Trophoblast cell (in vitro differentiated cells and primary cell): Measurements from ENCODE around the gene TPH1. TPM values are rescaled to one million over a fixed set of nuclear protein-coding genes. Genes with fewer than 3 reads are reported as not detected.

Source experiments
- DNase-seq, 2 donors: peaks; one replicate each; pipeline ENCODE4 v3.0.0-alpha.2; 2016
- H2AFZ ChIP-seq: 2 replicates; pipeline ENCODE4 v1.6.1; 2013; ENCODE audit warnings: low read length, moderate library complexity, mild to moderate bottlenecking; ENCODE audit not compliant: insufficient read depth, poor library complexity
- H2AK5ac ChIP-seq: 2 replicates; pipeline ENCODE4 v1.6.1; 2013; ENCODE audit warnings: mild to moderate bottlenecking, low read length
- H2BK120ac ChIP-seq: 2 replicates; pipeline ENCODE4 v1.6.1; 2013; ENCODE audit warnings: low read length, mild to moderate bottlenecking, moderate library complexity; ENCODE audit not compliant: insufficient read depth, poor library complexity
- H2BK12ac ChIP-seq: 2 replicates; pipeline ENCODE4 v1.6.1; 2013; ENCODE audit warnings: mild to moderate bottlenecking, low read length, moderate library complexity
- H2BK5ac ChIP-seq: 2 replicates; pipeline ENCODE4 v1.6.1; 2013; ENCODE audit warnings: low read length, low read depth, moderate library complexity, mild to moderate bottlenecking; ENCODE audit not compliant: poor library complexity
- H3K14ac ChIP-seq: 2 replicates; pipeline ENCODE4 v1.6.1; 2013; ENCODE audit warnings: mild to moderate bottlenecking, low read length
- H3K18ac ChIP-seq: 2 replicates; pipeline ENCODE4 v1.6.1; 2013; ENCODE audit warnings: mild to moderate bottlenecking, low read length
- H3K23ac ChIP-seq: 2 replicates; pipeline ENCODE4 v1.6.1; 2013; ENCODE audit warnings: low read length
- H3K27ac ChIP-seq: 2 replicates; pipeline ENCODE4 v1.5.1; 2013; ENCODE audit warnings: low read depth, mild to moderate bottlenecking, inconsistent platforms, low read length, moderate library complexity
- H3K27me3 ChIP-seq: 2 replicates; pipeline ENCODE4 v1.6.1; 2013; ENCODE audit warnings: inconsistent platforms, mild to moderate bottlenecking, low read length, moderate library complexity; ENCODE audit not compliant: insufficient read depth
- H3K36me3 ChIP-seq, 2 experiments: 1 replicate in 1 of 2; 2 replicates in 1 of 2; pipeline ENCODE4 v1.6.1; 2013; ENCODE audit warnings: low read length in 2 of 2, mild to moderate bottlenecking in 2 of 2, moderate library complexity in 1 of 2; ENCODE audit not compliant: insufficient read depth in 2 of 2, control insufficient read depth in 1 of 2
- H3K4ac ChIP-seq: 2 replicates; pipeline ENCODE4 v1.6.1; 2013; ENCODE audit warnings: low read depth, mild to moderate bottlenecking, low read length, moderate library complexity
- H3K4me1 ChIP-seq, 2 experiments: 1 replicate in 1 of 2; 2 replicates in 1 of 2; pipeline ENCODE4 v1.6.1; 2013; ENCODE audit warnings: low read length in 2 of 2, mild to moderate bottlenecking in 2 of 2, moderate library complexity in 1 of 2; ENCODE audit not compliant: insufficient read depth in 2 of 2, control insufficient read depth in 1 of 2
- H3K4me2 ChIP-seq: 2 replicates; pipeline ENCODE4 v1.6.1; 2013; ENCODE audit warnings: inconsistent platforms, mild to moderate bottlenecking, low read length, moderate library complexity
- H3K4me3 ChIP-seq: 2 replicates; pipeline ENCODE4 v1.5.1; 2013; ENCODE audit warnings: mild to moderate bottlenecking, low read depth, low read length, inconsistent platforms
- H3K79me1 ChIP-seq: one replicate; pipeline ENCODE4 v1.6.1; 2013; ENCODE audit warnings: low read length
- H3K79me2 ChIP-seq: 2 replicates; pipeline ENCODE4 v1.6.1; 2013; ENCODE audit warnings: low read length, mild to moderate bottlenecking; ENCODE audit not compliant: control insufficient read depth, insufficient read depth, poor library complexity
- H3K9ac ChIP-seq: 2 replicates; pipeline ENCODE4 v1.6.1; 2013; ENCODE audit warnings: mild to moderate bottlenecking, low read length
- H3K9me3 ChIP-seq: 2 replicates; pipeline ENCODE4 v1.6.1; 2013; ENCODE audit warnings: low read depth, mild to moderate bottlenecking, control low read depth, inconsistent platforms, low read length; ENCODE audit not compliant: insufficient read depth
- H4K12ac ChIP-seq: 2 replicates; pipeline ENCODE4 v1.6.1; 2013; ENCODE audit warnings: low read depth, mild to moderate bottlenecking, low read length, moderate library complexity
- H4K8ac ChIP-seq: 2 replicates; pipeline ENCODE4 v1.6.1; 2013; ENCODE audit warnings: low read depth, mild to moderate bottlenecking, low read length, moderate library complexity
- H4K91ac ChIP-seq: one replicate; pipeline ENCODE4 v1.6.1; 2013; ENCODE audit warnings: low read depth, mild to moderate bottlenecking, low read length, moderate library complexity
- WGBS: extraction: QIAGEN DNeasy Blood & Tissue Kit; methylation state at CpG from one replicate; pipeline ENCODE4 v1.1.7; 2013; ENCODE audit warnings: missing lambda C conversion rate; ENCODE audit not compliant: insufficient read length, insufficient coverage; ENCODE audit errors: extremely low coverage; 5-methylcytosine and 5-hydroxymethylcytosine counted together
- polyA plus RNA-seq: library from polyadenylated mRNA; stranded (reverse); fragments of 200-250 nt; gene quantifications from 2 replicates; pipeline ENCODE4 v1.2.3, GENCODE V29; 2013

The TPH1 gene
- polyA plus RNA-seq, result 0.06 and 0.07 TPM in 2 replicates

GRCh38 chr11:18046116-18046777, at the start of gene TPH1:
TSS of gene TPH1 (minus strand) at chr11:18046269. CDS start at chr11:18040762, 5,507 bp downstream.
- Histone ChIP-seq H3K4me2 (peak within 1 kb of the TSS; percentile 44), H3K18ac (no peak within 1 kb of the TSS), H3K4me3 (no peak within 1 kb of the TSS), H3K9me3 (no peaks in the 10 kb centered on the region), H2BK5ac (no peak within 1 kb of the TSS), H2BK12ac (no peak within 1 kb of the TSS), H3K79me1 (no peaks in the 10 kb centered on the region), H4K12ac (no peak within 1 kb of the TSS), H3K27me3 (peaks cover 15% of the 10 kb centered on the region), H2BK120ac (no peak within 1 kb of the TSS), H3K27ac (no peak within 1 kb of the TSS), H3K4ac (no peak within 1 kb of the TSS), H2AK5ac (no peak within 1 kb of the TSS), H3K4me1 (no peaks in the 10 kb centered on the region), H4K8ac (no peak within 1 kb of the TSS), H3K23ac (no peak within 1 kb of the TSS), H3K9ac (no peak within 1 kb of the TSS), H2AFZ (no peak within 1 kb of the TSS), H4K91ac (no peak within 1 kb of the TSS), H3K14ac (no peak within 1 kb of the TSS), H3K36me3 (no peaks in the 10 kb centered on the region), H3K79me2 (no peaks in the 10 kb centered on the region)
- DNase-seq, result peak in 1 of 2 donors; percentile 19
- WGBS, result no CpG with 5 or more reads among the region's 36 CpGs

GRCh38 chr11:18093959-18094358, 47.9 kb upstream of the TPH1 start:
- Histone ChIP-seq H3K4me1 (no peaks in the 10 kb centered on the region), H3K9ac (no peak overlapping the region), H2AFZ (no peak overlapping the region), H3K4me2 (no peak overlapping the region), H3K27ac (no peak overlapping the region), H3K27me3 (no peaks in the 10 kb centered on the region), H4K12ac (no peak overlapping the region), H3K79me2 (no peaks in the 10 kb centered on the region), H2BK12ac (no peak overlapping the region), H3K4ac (no peak overlapping the region), H3K4me3 (no peak overlapping the region), H4K91ac (no peak overlapping the region), H2AK5ac (no peak overlapping the region), H4K8ac (no peak overlapping the region), H2BK5ac (no peak overlapping the region), H3K9me3 (no peaks in the 10 kb centered on the region), H3K18ac (no peak overlapping the region), H3K79me1 (no peaks in the 10 kb centered on the region), H2BK120ac (no peak overlapping the region), H3K23ac (no peak overlapping the region), H3K14ac (no peak overlapping the region), H3K36me3 (peaks cover 7 to 29% of the 10 kb centered on the region in 2 experiments)
- no peak for DNase-seq

DNA sequence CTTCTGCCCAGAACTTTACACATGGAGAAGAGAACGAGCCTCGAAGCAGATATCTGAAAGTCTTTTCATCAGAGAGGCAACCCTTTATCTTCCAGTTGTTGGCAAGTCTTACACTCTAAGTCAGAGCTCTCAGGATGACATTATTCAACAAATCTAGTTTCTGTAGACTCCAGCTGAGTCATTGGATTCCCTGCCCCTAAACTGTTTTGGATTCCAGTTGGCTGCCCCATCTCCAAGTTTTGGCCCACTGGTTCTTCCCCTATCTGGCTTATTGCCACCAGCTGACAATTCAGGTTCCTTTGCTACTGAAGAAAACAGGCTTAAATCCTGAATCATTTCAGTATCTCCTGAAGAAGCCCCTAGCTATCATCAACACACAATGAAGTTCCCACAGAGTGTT, 45.7 kb upstream of the TPH1 start:
- no peak overlapping the region for H3K9ac ChIP-seq
- no peaks in the 10 kb centered on the region for H3K79me1 ChIP-seq
- no peak overlapping the region for H3K18ac ChIP-seq
- no peaks in the 10 kb centered on the region for H3K79me2 ChIP-seq
- no peaks in the 10 kb centered on the region for H3K27me3 ChIP-seq
- H4K91ac ChIP-seq, result no peak overlapping the region
- no peak overlapping the region for H2BK12ac ChIP-seq
- no peak overlapping the region for H3K23ac ChIP-seq
- no peak overlapping the region for H2BK120ac ChIP-seq
- no peaks in the 10 kb centered on the region for H3K9me3 ChIP-seq
- H2AFZ ChIP-seq, result no peak overlapping the region
- no peak overlapping the region for H3K4ac ChIP-seq
- DNase-seq, result no peak
- H3K36me3 ChIP-seq, result peaks cover 7 to 35% of the 10 kb centered on the region in 2 experiments
- no peak overlapping the region for H3K14ac ChIP-seq
- no peak overlapping the region for H3K4me3 ChIP-seq
- WGBS, result no CpG with 5 or more reads among the region's 2 CpGs
- no peak overlapping the region for H4K12ac ChIP-seq
- H3K4me1 ChIP-seq, result no peaks in the 10 kb centered on the region
- H3K4me2 ChIP-seq, result no peak overlapping the region
- no peak overlapping the region for H4K8ac ChIP-seq
- H2BK5ac ChIP-seq, result no peak overlapping the region
- no peak overlapping the region for H2AK5ac ChIP-seq
- H3K27ac ChIP-seq, result no peak overlapping the region

DNA sequence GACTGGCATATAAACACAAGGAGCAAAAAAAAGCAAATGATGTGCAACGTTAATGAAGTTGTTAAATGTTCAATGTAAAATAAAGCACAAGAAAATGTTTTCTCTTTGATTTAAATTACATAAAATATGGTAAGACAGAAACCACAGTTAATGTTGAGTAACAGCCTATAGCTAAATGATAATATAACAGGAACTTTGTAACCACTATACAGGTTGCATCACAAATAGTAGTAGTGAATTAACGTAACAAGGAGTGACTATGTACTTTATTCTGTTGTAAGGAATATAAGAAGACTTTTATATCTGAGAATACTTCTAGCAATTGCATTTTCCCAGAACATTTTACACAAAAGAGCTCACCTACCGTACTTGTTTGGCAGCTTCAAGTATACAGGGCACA, 42.9 kb upstream of the TPH1 start:
- H2BK12ac ChIP-seq, result no peak overlapping the region
- no peak overlapping the region for H4K12ac ChIP-seq
- no peak for DNase-seq
- no peak overlapping the region for H3K4ac ChIP-seq
- H3K79me1 ChIP-seq, result no peaks in the 10 kb centered on the region
- no peak overlapping the region for H2AK5ac ChIP-seq
- no peak overlapping the region for H3K4me2 ChIP-seq
- no peak overlapping the region for H3K14ac ChIP-seq
- H3K4me1 ChIP-seq, result no peaks in the 10 kb centered on the region
- no peak overlapping the region for H3K4me3 ChIP-seq
- H2AFZ ChIP-seq, result no peak overlapping the region
- H3K36me3 ChIP-seq, result peaks cover 10 to 29% of the 10 kb centered on the region in 2 experiments
- H3K18ac ChIP-seq, result no peak overlapping the region
- no peak overlapping the region for H3K23ac ChIP-seq
- H3K27me3 ChIP-seq, result no peaks in the 10 kb centered on the region
- no peak overlapping the region for H4K8ac ChIP-seq
- H2BK5ac ChIP-seq, result no peak overlapping the region
- WGBS, result no CpG with 5 or more reads among the region's 3 CpGs
- no peaks in the 10 kb centered on the region for H3K9me3 ChIP-seq
- no peak overlapping the region for H4K91ac ChIP-seq
- no peaks in the 10 kb centered on the region for H3K79me2 ChIP-seq
- no peak overlapping the region for H2BK120ac ChIP-seq
- no peak overlapping the region for H3K9ac ChIP-seq
- H3K27ac ChIP-seq, result no peak overlapping the region
